Kidney epithelial cell (primary cell): ENCODE results near the gene CRIP2. TPM values are rescaled to one million over a fixed set of nuclear protein-coding genes. Genes with fewer than 3 reads are reported as not detected.

Source experiments
- DNase-seq: peaks from one replicate; pipeline ENCODE4 v3.0.0-alpha.2; 2010; ENCODE audit warnings: low read depth
- H3K27me3 ChIP-seq: 2 replicates; pipeline ENCODE4 v1.6.0; 2011; ENCODE audit warnings: low read length; ENCODE audit not compliant: control insufficient read depth, insufficient read depth
- H3K36me3 ChIP-seq: 2 replicates; pipeline ENCODE4 v1.5.1; 2011; ENCODE audit warnings: low read length; ENCODE audit not compliant: control insufficient read depth, insufficient read depth
- H3K4me3 ChIP-seq: 2 replicates; pipeline ENCODE4 v1.5.1; 2011; ENCODE audit warnings: low read depth, mild to moderate bottlenecking, control low read depth, low read length
- total RNA-seq: library from RNA; depleted of rRNA; stranded (reverse); fragments of >200 nt; gene quantifications from 2 replicates; pipeline ENCODE4 v1.2.3, GENCODE V29; 2015
- TF ChIP-seq, protein P1 (sequence below): IDR thresholded peaks from 2 replicates; pipeline ENCODE4 v1.5.1; 2011; ENCODE audit warnings: mild to moderate bottlenecking, moderate library complexity, low read length, control low read depth, inconsistent platforms; ENCODE audit not compliant: insufficient read depth, poor library complexity, severe bottlenecking

CRIP2 gene
- total RNA-seq, 1 donor from 2014 or later, result 101 TPM

DNA sequence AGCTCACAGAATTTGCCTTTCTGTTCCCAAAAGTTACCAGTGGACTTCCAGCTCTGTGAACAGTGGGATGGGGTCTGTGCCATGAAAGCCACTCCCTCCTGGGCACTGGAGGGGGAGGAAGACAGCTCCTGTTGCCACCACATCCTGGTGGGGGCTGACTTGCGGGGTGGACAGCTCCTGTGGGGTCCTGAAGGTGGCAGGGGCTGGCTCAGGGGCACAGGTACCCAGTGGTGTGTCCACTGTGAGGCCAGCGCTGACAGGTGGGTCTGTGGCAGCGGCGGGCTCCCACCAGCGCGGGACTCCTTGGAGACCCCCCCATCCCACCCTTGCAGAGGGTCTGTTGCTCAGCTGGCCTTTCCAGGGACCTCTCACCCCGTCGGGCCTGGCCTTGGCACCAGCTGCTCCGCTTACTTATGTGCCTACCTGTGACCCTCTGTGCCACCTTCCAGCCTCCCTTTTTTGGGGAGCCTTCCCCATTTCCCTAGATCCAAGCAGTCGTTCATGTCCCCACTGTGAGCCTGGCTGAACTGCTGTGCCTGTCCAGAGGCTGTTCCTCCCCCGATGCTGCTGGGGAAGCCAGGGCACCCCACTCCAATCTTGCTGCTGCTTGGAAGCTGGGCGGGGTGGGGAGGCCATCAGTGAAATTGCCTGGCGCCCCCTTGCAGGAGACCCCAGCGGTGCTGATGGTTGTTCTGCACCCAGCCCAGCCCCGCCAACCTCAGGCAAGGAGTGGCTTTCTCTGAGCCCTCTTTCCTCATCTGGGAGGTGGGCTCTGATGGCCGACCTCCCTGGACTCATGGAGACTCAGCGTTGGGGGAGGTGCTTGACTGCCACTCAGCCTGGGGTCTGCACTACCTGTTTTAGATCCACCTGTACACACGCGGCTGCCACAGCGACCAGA, 18.6 kb downstream of the CRIP2 start:
- no peak overlapping the region for H3K4me3 ChIP-seq
- no peak for DNase-seq
- H3K36me3 ChIP-seq, result no peaks in the 10 kb centered on the region
- no peaks in the 10 kb centered on the region for H3K27me3 ChIP-seq
- TF ChIP-seq, protein P1, sequence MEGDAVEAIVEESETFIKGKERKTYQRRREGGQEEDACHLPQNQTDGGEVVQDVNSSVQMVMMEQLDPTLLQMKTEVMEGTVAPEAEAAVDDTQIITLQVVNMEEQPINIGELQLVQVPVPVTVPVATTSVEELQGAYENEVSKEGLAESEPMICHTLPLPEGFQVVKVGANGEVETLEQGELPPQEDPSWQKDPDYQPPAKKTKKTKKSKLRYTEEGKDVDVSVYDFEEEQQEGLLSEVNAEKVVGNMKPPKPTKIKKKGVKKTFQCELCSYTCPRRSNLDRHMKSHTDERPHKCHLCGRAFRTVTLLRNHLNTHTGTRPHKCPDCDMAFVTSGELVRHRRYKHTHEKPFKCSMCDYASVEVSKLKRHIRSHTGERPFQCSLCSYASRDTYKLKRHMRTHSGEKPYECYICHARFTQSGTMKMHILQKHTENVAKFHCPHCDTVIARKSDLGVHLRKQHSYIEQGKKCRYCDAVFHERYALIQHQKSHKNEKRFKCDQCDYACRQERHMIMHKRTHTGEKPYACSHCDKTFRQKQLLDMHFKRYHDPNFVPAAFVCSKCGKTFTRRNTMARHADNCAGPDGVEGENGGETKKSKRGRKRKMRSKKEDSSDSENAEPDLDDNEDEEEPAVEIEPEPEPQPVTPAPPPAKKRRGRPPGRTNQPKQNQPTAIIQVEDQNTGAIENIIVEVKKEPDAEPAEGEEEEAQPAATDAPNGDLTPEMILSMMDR, result no peak

GRCh38 chr14:105493921-105494605, 19.4 kb downstream of the CRIP2 start:
- H3K36me3 ChIP-seq, result no peaks in the 10 kb centered on the region
- H3K4me3 ChIP-seq, result no peak overlapping the region
- no peak for DNase-seq
- TF ChIP-seq, protein P1, result no peak
- H3K27me3 ChIP-seq, result no peaks in the 10 kb centered on the region

DNA sequence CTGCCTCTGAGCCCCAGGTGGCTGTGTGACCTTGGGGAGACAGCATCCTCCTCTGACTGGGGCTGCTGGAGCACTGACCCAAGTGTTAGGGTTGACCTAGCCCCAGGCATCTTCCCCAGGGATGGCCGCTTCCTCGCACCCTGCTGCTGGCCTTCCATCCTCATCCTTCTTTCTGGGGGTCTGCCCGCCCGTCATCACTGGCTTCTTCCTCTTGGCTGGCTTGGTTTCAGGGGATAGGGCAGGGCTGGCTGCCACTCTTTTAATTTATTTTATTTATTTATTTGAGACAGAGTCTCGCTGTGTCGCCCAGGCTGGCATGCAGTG, 19.9 kb downstream of the CRIP2 start:
- DNase-seq, result no peak
- TF ChIP-seq, protein P1, result no peak
- no peak overlapping the region for H3K4me3 ChIP-seq
- no peaks in the 10 kb centered on the region for H3K36me3 ChIP-seq
- H3K27me3 ChIP-seq, result no peaks in the 10 kb centered on the region

DNA sequence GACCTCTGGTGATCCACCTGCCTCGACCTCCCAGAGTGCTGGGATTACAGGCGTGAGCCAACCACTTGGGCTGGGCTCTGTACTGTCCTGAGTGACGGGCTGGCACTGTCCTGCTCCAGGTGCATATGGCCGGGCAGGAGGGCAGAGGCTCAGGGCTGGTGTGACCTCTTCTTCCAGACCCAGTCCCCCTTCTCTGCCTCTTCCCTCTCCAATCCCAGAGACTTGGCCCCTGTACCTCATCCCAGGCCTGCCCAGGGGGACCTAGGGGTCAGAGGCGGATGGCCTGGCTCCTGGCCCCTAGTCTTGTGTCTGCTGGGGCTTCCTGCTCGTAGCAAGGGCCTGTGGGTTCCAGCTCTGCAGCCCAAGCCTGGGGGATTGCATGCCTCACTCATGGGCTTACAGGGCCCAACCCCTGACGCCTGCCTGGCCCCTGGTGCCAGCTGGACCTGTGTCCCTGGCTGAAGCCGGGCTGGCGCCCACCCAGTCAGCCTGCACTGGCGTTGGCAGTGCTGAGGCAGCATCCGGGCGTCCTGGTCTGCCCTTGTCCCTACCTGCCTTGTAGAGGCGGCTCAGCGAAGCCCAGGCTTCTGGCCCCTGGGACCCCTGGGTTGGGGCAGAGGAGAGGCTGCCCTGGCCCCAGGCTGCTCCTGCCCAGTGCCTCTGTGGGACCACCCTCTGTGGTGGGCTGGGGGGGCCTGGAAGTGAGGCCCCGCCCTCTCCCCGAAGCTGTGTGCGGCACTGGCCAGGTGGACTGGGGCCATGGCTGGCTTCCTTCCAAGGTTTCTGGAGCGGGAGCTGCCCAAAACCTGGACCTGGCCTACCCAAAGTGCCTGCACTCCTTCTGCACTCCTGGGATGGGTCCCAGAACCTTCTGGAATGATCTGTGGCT, 20.7 kb downstream of the CRIP2 start:
- H3K4me3 ChIP-seq, result no peak overlapping the region
- DNase-seq, result no peak
- TF ChIP-seq, protein P1, result no peak
- H3K36me3 ChIP-seq, result no peaks in the 10 kb centered on the region
- no peaks in the 10 kb centered on the region for H3K27me3 ChIP-seq

- no peak for DNase-seq
- H3K4me3 ChIP-seq, result no peak overlapping the region
- H3K36me3 ChIP-seq, result no peaks in the 10 kb centered on the region
- H3K27me3 ChIP-seq, result no peaks in the 10 kb centered on the region
- TF ChIP-seq, protein P1, result no peak
Measured at GRCh38 chr14:105495990-105496830, 21.6 kb downstream of the CRIP2 start.
